Esophagus squamous epithelium (tissue), 4 donors: ENCODE measurements around the gene TMEM190.

Experiments used
- CTCF ChIP-seq, 6 experiments: fragments of 450-650 bp in 4 of 6; fragments of 200-600 bp in 2 of 6; sonication (generic) in 2 of 6; IDR thresholded peaks; one replicate each; pipeline ENCODE4 v1.5.1; 2016 to 2019; ENCODE audit warnings: antibody characterized with exemption in 6 of 6, mild to moderate bottlenecking in 4 of 6, moderate library complexity in 4 of 6
- POLR2A ChIP-seq, 4 donors: fragments of 450-650 bp; IDR thresholded peaks; one replicate each; pipeline ENCODE4 v1.6.1; 2017; ENCODE audit warnings: antibody characterized with exemption in 4 of 4, mild to moderate bottlenecking in 4 of 4, moderate library complexity in 3 of 4

DNA sequence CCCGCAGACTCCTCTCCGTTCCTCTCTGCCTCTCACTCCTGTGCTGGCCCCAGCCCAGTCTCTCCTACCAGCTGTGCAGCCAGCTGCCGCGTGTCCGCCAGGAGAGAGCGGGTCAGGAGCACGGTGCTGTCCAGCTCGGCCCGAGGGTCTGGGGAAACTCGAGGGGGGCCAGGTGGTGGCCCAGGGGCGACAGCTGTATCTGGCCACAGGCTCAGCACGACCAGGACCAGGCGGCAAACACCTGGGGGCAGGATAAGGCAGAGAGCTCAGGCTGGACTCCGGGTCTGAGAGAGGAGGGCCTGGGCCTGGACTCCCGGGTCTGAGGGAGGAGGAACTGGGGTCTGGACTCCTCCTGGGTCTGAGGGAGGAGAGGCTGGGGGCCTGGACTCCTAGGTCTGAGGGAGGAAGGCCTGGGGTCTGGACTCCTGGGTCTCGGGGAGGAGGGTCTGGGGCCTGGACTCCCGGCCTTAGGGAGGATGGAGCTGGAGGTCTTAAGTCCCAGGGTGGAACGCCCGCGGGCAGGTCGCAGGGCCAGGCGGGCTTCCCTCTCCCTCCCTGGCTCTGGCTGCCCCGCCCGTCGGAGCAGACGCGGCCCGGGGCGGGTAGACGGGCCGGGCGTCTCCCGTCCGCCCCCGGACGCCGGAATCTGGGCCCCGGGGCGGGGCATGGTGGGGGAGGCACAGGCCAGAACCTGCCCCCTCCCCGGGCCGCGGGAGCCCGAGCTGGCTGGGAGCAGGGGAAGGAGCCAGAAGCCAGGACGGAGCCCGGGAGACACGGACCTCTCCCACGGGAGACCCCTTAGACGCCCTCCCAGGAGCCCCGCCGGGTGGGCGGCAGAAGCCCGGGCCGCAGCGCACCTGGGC, 7.7 kb upstream of the TMEM190 start:
- TF ChIP-seq CTCF (IDR thresholded peaks at IDR 0.05) (no peak), POLR2A (IDR thresholded peaks at IDR 0.05) (no peak)
